ENCODE measurements around the gene TOP3B.
A peak's percentile ranks its signal among the peaks of the same experiment; 100 is the strongest.

- no peak for TF ChIP-seq YY1 (IDR thresholded peaks at IDR 0.05)
- peak; percentile 68 to 69 for TF ChIP-seq RXRA (IDR thresholded peaks at IDR 0.05)
- no peak for TF ChIP-seq CTCF (IDR thresholded peaks at IDR 0.05; ENCODE audit: low read depth, low read length, missing input control)
- TF ChIP-seq JUND (IDR thresholded peaks at IDR 0.05): no peak
- no peak for TF ChIP-seq REST (IDR thresholded peaks at IDR 0.05)
- TF ChIP-seq NR2F2 (IDR thresholded peaks at IDR 0.05): no peak
These were observed 38.8 kb downstream of the TOP3B start for GRCh38 chr22:21943571-21944448.

All from liver (tissue), 3 donors.